Esophagus squamous epithelium (tissue), 4 donors: ENCODE results near the gene LIMS1.

Source experiments
- CTCF ChIP-seq, 6 experiments: fragments of 450-650 bp in 4 of 6; fragments of 200-600 bp in 2 of 6; sonication (generic) in 2 of 6; IDR thresholded peaks; one replicate each; pipeline ENCODE4 v1.5.1; 2016 to 2019; ENCODE audit warnings: antibody characterized with exemption in 6 of 6, mild to moderate bottlenecking in 4 of 6, moderate library complexity in 4 of 6
- POLR2A ChIP-seq, 4 donors: fragments of 450-650 bp; IDR thresholded peaks; one replicate each; pipeline ENCODE4 v1.6.1; 2017; ENCODE audit warnings: antibody characterized with exemption in 4 of 4, mild to moderate bottlenecking in 4 of 4, moderate library complexity in 3 of 4

GRCh38 chr2:108627911-108628567 lies 93.8 kb downstream of the LIMS1 start:
- no peak for TF ChIP-seq CTCF (IDR thresholded peaks at IDR 0.05)
- TF ChIP-seq POLR2A (IDR thresholded peaks at IDR 0.05): no peak
